Stimulated activated CD8-positive, alpha-beta memory T cell treated with anti-CD3 and anti-CD28 coated beads, Interleukin-15, amount 100 ng/mL, for 4 hours (primary cell): Measurements from ENCODE around the gene C1QTNF6.
"Not testable (repeated sequence)": the region's sequence is repeated elsewhere in the genome, so short reads cannot be mapped to it uniquely, and the experiment has no call there.

Experiments
- DNase-seq, 2 donors: peaks; one replicate each; pipeline ENCODE4 v3.0.0-alpha.2; 2020; ENCODE audit warnings: low read depth in 2 of 2

The C1QTNF6 gene

DNA sequence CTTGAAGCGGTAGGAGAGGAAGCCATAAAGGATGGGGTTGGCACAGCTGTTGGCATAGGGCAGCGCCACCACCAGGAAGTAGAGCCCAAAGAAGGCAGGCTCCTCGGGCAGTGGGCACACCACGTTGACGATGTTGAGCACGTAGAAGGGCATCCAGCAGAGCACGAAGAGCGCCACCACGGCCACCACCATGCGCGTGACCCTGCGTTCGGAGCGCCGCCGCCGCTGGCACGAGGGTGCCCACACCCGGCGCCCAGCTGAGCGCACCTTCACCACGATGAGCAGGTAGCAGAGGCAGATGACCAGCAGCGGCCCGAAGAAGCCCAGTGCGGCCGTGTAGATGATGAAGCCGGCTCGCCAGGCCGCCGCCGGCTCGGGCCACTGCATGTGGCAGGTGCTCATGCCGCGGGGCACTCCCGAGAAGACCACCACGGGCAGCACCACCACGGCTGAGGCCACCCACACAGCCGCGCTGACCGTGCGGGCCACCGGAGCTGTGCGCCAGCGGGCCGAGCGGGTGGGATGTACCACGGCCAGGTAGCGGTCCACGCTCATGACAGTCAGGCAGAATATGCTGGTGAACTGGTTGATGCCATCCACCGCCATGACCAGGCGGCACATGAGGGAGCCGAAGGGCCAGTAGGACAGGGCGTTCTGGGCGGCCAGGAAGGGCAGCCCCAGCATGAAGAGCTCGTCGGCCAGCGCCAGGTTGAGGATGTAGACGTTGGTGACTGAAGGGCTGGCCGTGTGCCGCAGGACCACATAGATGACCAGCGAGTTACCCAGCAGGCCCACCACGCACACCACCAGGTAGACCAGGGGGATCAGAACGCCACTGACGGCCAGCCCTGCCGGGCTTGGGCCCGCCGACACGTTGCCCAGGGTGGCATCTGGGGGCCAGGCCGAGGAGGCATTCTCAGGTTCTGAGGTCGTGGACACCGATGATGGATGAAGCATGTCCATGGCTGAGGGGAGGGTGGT lies 19.1 kb upstream of the C1QTNF6 start:
- DNase-seq, result no peak

- no peak for DNase-seq
These were observed 18.2 kb upstream of the C1QTNF6 start for GRCh38 chr22:37206118-37206840.

GRCh38 chr22:37205046-37205445 lies 17.0 kb upstream of the C1QTNF6 start:
- no peak for DNase-seq

DNA sequence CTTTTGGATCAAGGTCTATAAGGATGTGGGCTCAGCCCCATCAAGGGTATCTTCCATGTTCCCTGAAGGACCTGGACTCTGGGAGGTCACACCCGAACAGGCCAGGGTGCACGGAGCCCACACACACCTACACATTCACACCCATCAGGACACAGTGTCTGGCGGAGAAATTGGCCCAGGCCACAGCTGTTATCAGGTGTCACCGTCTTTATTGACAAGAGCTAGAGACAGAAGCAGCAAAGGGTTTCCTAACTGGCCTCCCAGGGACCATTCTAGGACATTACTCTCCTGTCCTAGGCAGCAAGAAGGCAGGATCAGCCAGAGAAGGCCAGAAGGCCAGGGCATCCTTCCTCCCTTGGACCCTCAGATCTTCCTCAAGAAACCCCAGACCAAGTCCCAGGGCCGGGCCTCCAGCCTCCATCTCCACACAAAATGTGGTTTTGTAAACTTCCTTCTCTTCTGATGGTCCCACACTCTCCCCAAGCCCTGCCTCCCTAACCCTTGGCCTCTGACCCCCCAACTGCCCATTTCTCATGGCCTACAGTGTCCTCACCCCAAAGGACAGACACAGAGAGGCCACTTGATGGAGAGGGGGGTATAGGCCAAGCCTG lies 16.1 kb upstream of the C1QTNF6 start:
- DNase-seq, result no peak

- no peak for DNase-seq
These were observed 15.5 kb upstream of the C1QTNF6 start for GRCh38 chr22:37203354-37204044.

- DNase-seq, result no peak
These were observed 14.7 kb upstream of the C1QTNF6 start for GRCh38 chr22:37202716-37203115.

GRCh38 chr22:37202001-37202555 lies 14.0 kb upstream of the C1QTNF6 start:
- DNase-seq, result no peak

GRCh38 chr22:37201443-37201820 lies 13.4 kb upstream of the C1QTNF6 start:
- DNase-seq, result not testable (repeated sequence)

GRCh38 chr22:37199760-37200108 lies 11.7 kb upstream of the C1QTNF6 start:
- DNase-seq, result no peak

GRCh38 chr22:37199103-37199759 lies 11.2 kb upstream of the C1QTNF6 start:
- peak; percentile 97 to 98 for DNase-seq

GRCh38 chr22:37198258-37199102 lies 10.4 kb upstream of the C1QTNF6 start:
- DNase-seq, result peak; percentile 79 to 82

GRCh38 chr22:37197451-37198257 lies 9.6 kb upstream of the C1QTNF6 start:
- no peak for DNase-seq

GRCh38 chr22:37196539-37197450 lies 8.7 kb upstream of the C1QTNF6 start:
- no peak for DNase-seq

DNA sequence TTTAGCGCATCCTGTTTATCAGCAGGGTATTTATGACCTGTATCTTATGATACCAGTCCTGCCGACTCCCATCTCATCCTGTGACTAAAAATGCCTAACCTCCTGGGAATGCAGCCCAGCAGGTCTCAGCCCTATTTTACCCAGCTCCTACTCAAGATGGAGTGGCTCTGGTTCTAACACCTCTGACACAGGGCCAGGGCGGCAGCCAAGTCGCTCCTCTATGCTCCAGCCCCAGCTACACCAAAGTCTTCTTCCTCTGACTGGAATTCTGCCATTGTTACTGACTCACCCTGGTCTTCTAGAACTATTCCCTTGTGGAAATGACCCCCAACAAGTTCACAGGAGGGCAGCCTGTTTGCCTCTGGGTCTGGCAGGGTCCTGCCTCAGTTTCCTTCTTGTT lies 7.9 kb upstream of the C1QTNF6 start:
- no peak for DNase-seq

- DNase-seq, result no peak
These were observed 6.7 kb upstream of the C1QTNF6 start for GRCh38 chr22:37194750-37195149.

GRCh38 chr22:37193629-37194191 lies 5.7 kb upstream of the C1QTNF6 start:
- DNase-seq, result no peak

- no peak for DNase-seq
These were observed 4.7 kb upstream of the C1QTNF6 start for GRCh38 chr22:37192741-37193140.

DNA sequence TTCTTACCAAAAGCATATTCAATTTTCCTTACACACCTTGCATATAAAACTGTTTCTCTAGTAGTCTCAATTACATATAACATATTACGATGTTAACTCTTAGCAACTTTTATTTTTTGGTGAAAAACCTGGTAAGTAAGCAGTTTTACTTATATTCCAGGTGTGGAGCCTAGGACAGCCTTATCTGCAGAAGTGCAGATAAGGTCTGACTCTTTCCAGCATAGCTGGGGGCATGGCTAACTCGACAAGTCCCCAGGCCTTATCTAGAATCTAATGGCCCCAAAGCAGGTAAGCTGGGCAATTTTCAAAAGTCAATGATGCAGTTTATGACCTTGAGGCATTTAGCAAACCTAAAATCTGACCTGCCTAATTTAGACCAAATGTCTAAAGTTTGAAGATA lies 4.2 kb upstream of the C1QTNF6 start:
- no peak for DNase-seq
